Measurements from ENCODE around the gene TMEM183A. TPM values are rescaled to one million over a fixed set of nuclear protein-coding genes. Genes with fewer than 3 reads are reported as not detected.

The TMEM183A gene
- total RNA-seq, 1 experiment from 2014 or later, result 104 TPM

- intact Hi-C loops (cut with micrococcal nuclease), result loop anchor here (5.0 kb wide), 1 partner anchor 291 kb away; no protein-coding TSS in a partner anchor
- POLR2A ChIA-PET, result interaction anchor here (0.6 to 2.1 kb wide), 5 partner anchors 10 to 180 kb away, joined by 3 to 4 read pairs (median 3); partner anchors contain the start of gene PPFIA4
- CTCF ChIA-PET, result interaction anchor here (0.7 to 22.1 kb wide), 10 partner anchors 10 to 317 kb away, joined by 3 to 702 read pairs (median 5); partner anchors contain the start of gene PPFIA4
Observed at GRCh38 chr1:203036135-203036534, 29.0 kb downstream of the TMEM183A start.

GRCh38 chr1:203036537-203036936 is 29.4 kb downstream of the TMEM183A start:
- intact Hi-C loops (cut with micrococcal nuclease), result loop anchor here (5.0 kb wide), 1 partner anchor 291 kb away; no protein-coding TSS in a partner anchor
- DNase-seq (ENCODE audit: unreplicated experiment), result no peak
- no peaks in the 10 kb centered on the region for H3K36me3 Mint-ChIP-seq (ENCODE audit: insufficient read depth, unreplicated experiment)
- POLR2A ChIA-PET, result interaction anchor here (0.7 to 2.1 kb wide), 4 partner anchors 11 to 180 kb away, joined by 3 to 4 read pairs (median 4); partner anchors contain the start of gene PPFIA4
- no peaks in the 10 kb centered on the region for H3K9me3 Mint-ChIP-seq (ENCODE audit: unreplicated experiment)
- no peaks in the 10 kb centered on the region for H3K27me3 Mint-ChIP-seq (ENCODE audit: insufficient read depth, unreplicated experiment)
- no peak overlapping the region for H3K4me3 Mint-ChIP-seq (ENCODE audit: unreplicated experiment)
- TF ChIP-seq CTCF (IDR thresholded peaks at IDR 0.05; ENCODE audit: unreplicated experiment), result no peak
- CTCF ChIA-PET, result interaction anchor here (0.7 to 22.1 kb wide), 10 partner anchors 10 to 317 kb away, joined by 3 to 702 read pairs (median 5); partner anchors contain the start of gene PPFIA4
- BruUV-seq (replicated peaks), result no TSS peak
- peaks cover 18% of the 10 kb centered on the region for H3K4me1 Mint-ChIP-seq (ENCODE audit: insufficient read depth, unreplicated experiment)
- no peak overlapping the region for H3K27ac Mint-ChIP-seq (ENCODE audit: low read depth, unreplicated experiment)

More at GRCh38 chr1:203036135-203036534, 29.0 kb downstream of the TMEM183A start:
- TF ChIP-seq CTCF (IDR thresholded peaks at IDR 0.05; ENCODE audit: unreplicated experiment), result no peak
- no peak overlapping the region for H3K4me3 Mint-ChIP-seq (ENCODE audit: unreplicated experiment)
- BruUV-seq (replicated peaks), result no TSS peak
- no peaks in the 10 kb centered on the region for H3K27me3 Mint-ChIP-seq (ENCODE audit: insufficient read depth, unreplicated experiment)
- H3K9me3 Mint-ChIP-seq (ENCODE audit: unreplicated experiment), result no peaks in the 10 kb centered on the region
- H3K27ac Mint-ChIP-seq (ENCODE audit: low read depth, unreplicated experiment), result no peak overlapping the region
- no peaks in the 10 kb centered on the region for H3K36me3 Mint-ChIP-seq (ENCODE audit: insufficient read depth, unreplicated experiment)
- no peak for DNase-seq (ENCODE audit: unreplicated experiment)
- H3K4me1 Mint-ChIP-seq (ENCODE audit: insufficient read depth, unreplicated experiment), result peaks cover 18% of the 10 kb centered on the region

- H3K36me3 Mint-ChIP-seq (ENCODE audit: insufficient read depth, unreplicated experiment), result no peaks in the 10 kb centered on the region
- no peak for DNase-seq (ENCODE audit: unreplicated experiment)
- no peaks in the 10 kb centered on the region for H3K27me3 Mint-ChIP-seq (ENCODE audit: insufficient read depth, unreplicated experiment)
- POLR2A ChIA-PET, result no interaction called here
- no TSS peak for BruUV-seq (replicated peaks)
- CTCF ChIA-PET, result interaction anchor here (1.1 to 22.1 kb wide), 11 partner anchors 8 to 229 kb away, joined by 3 to 702 read pairs (median 76); partner anchors contain the start of gene ADORA1
- TF ChIP-seq CTCF (IDR thresholded peaks at IDR 0.05; ENCODE audit: unreplicated experiment), result no peak
- H3K4me1 Mint-ChIP-seq (ENCODE audit: insufficient read depth, unreplicated experiment), result peaks cover 18% of the 10 kb centered on the region
- no peaks in the 10 kb centered on the region for H3K9me3 Mint-ChIP-seq (ENCODE audit: unreplicated experiment)
- no peak overlapping the region for H3K27ac Mint-ChIP-seq (ENCODE audit: low read depth, unreplicated experiment)
- intact Hi-C loops (cut with micrococcal nuclease), result loop anchor here (2.0 to 5.0 kb wide), 2 partner anchors 81 to 290 kb away; no protein-coding TSS in a partner anchor
- H3K4me3 Mint-ChIP-seq (ENCODE audit: unreplicated experiment), result no peak overlapping the region
Observed at GRCh38 chr1:203037509-203038190, 30.5 kb downstream of the TMEM183A start.

GRCh38 chr1:203038217-203038741 is 31.1 kb downstream of the TMEM183A start:
- H3K4me1 Mint-ChIP-seq (ENCODE audit: insufficient read depth, unreplicated experiment), result peaks cover 18% of the 10 kb centered on the region
- no TSS peak for BruUV-seq (replicated peaks)
- H3K9me3 Mint-ChIP-seq (ENCODE audit: unreplicated experiment), result no peaks in the 10 kb centered on the region
- no peaks in the 10 kb centered on the region for H3K27me3 Mint-ChIP-seq (ENCODE audit: insufficient read depth, unreplicated experiment)
- H3K36me3 Mint-ChIP-seq (ENCODE audit: insufficient read depth, unreplicated experiment), result no peaks in the 10 kb centered on the region
- peak; percentile 81 for DNase-seq (ENCODE audit: unreplicated experiment)
- intact Hi-C loops (cut with micrococcal nuclease), result loop anchor here (2.0 to 5.0 kb wide), 2 partner anchors 81 to 289 kb away; no protein-coding TSS in a partner anchor
- ChIA-PET CTCF (interaction anchor here (0.5 to 22.1 kb wide), 27 partner anchors 9 to 336 kb away, joined by 3 to 702 read pairs (median 7); partner anchors contain the start of genes ADORA1 and MYBPH), POLR2A (interaction anchor here (1.3 to 2.6 kb wide), 4 partner anchors 16 to 230 kb away, joined by 3 to 23 read pairs (median 12); no protein-coding TSS in a partner anchor)
- TF ChIP-seq CTCF (IDR thresholded peaks at IDR 0.05; ENCODE audit: unreplicated experiment), result peak; percentile 41
- no peak overlapping the region for H3K4me3 Mint-ChIP-seq (ENCODE audit: unreplicated experiment)
- H3K27ac Mint-ChIP-seq (ENCODE audit: low read depth, unreplicated experiment), result no peak overlapping the region

All from MCF 10A (cell line).